Astrocyte of the cerebellum (primary cell): ENCODE data around the gene LRRC4C.

Experiments
- DNase-seq: peaks from one replicate; pipeline ENCODE4 v3.0.0-alpha.2; 2011; ENCODE audit warnings: low read depth
- H3K4me3 ChIP-seq: 2 replicates; pipeline ENCODE4 v1.5.1; 2011; ENCODE audit warnings: mild to moderate bottlenecking, low read depth, low read length, moderate library complexity
- CTCF ChIP-seq: IDR thresholded peaks from 2 replicates; pipeline ENCODE4 v1.5.1; 2012; ENCODE audit warnings: low read length, low read depth, moderate library complexity, mild to moderate bottlenecking; ENCODE audit errors: missing control alignments
- in situ Hi-C: cut with HindIII; loops from 2 replicates; pipeline ENCODE4 v1.10.0; 2017; ENCODE audit warnings: low sequenced_read_pairs

The LRRC4C gene

DNA sequence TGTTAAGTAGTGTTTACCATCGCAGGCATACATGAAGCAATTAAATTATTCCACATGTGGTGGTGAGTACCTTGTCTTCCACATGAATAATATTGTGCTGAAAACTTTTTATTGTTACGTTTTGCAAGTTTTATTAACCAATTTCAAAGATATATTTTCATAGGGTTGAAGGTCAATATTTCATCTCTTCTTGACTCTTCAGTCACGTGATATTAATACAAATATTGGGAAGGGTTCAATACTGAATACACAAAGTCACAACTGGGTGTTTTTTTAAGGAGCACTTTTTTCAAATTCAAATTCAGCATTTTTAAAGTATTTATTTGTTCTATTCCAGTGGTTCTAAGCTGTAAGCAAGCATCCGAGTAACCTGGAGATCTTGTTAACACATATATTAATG, 348.9 kb downstream of the LRRC4C start:
- TF ChIP-seq CTCF = no peak
- in situ Hi-C loops = no loop called here
- no peak for DNase-seq
- no peak overlapping the region for H3K4me3 ChIP-seq

DNA sequence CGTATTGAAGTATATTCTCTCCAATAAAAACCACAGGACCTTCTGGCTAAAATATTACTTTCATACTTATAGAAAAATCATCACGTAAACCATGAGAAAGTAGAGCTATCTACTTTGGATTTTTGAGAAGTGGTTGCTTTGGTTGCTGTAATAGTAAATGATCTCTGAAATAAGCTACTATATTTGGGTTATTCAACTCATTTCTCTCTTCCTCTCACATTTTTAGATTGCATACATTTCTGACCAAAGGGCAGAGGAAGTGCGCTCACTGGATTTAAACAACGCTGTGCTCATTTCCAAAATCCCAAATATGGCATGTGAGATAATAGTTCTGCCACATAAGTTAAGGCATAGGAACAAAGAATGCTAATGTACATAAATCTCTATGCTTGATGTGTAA, 357.0 kb downstream of the LRRC4C start:
- in situ Hi-C loops = no loop called here

GRCh38 chr11:41099654-41100053, 359.8 kb downstream of the LRRC4C start:
- H3K4me3 ChIP-seq = no peak overlapping the region
- TF ChIP-seq CTCF = no peak
- DNase-seq = no peak
- in situ Hi-C loops = no loop called here

More for the DNA sequence above, 357.0 kb downstream of the LRRC4C start:
- TF ChIP-seq CTCF = no peak
- DNase-seq = no peak
- H3K4me3 ChIP-seq = no peak overlapping the region

DNA sequence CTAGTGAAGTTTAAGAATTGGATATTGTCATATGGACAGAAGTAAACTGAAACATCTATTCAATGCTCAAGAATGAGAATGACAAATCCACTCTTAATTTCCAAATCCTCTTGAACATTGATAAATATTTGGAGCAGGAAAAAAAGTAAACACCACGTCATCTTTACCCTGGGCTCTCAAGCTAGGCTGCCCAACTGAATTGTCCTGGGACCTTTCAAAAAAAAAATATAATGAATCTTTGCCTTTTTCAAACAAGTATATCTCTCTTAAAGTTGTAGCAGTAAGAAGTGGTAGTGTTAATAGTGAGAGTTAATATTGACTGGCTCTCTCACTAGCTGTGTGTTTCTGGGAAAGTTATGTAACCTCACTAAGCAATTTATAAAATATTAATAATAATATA, 374.3 kb downstream of the LRRC4C start:
- no peak overlapping the region for H3K4me3 ChIP-seq
- in situ Hi-C loops = no loop called here
- TF ChIP-seq CTCF = no peak
- no peak for DNase-seq

DNA sequence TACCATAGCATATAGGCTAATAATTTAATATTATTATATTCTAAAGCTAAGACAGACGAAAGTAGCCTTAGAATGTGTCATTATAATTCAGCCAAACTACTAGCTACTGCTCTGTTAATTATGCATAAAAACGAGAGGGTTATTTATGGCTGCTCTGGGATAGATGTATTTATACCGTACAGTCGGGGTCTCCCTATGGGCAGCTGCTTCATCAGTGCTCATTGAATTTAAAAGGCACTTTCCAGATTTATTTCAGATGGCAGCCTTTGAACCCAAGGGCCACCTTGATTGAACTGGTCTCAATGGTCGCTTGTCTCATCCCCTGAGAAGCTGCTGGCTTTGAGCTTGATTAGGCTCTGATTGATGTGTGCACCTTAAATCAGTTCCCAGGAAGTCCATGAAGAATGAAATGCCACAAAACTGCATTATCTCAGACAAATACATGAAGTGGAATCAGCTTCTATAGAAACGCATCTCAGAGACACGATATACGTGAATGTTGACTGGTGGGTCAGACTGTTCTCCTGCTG, 377.6 kb downstream of the LRRC4C start:
- no peak for TF ChIP-seq CTCF
- no peak for DNase-seq
- in situ Hi-C loops = no loop called here
- H3K4me3 ChIP-seq = no peak overlapping the region

DNA sequence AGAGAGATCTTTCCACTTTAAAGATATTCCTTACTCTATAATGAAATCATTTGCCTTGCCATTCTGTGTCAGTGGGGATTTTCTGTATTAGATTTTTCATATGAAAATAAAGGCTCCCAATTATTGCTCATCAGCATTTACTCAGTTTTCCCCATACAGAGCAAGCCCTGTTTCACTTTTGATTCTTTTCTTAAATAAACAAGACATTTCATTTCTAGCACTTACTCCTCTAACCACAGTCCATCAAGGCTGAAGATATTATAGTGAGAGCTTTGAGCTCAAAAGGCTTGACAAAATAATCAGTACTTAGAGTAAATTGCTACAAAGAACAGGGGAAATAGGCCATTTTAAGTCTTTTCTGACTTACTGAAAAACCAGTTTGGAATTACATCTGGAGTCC, 385.1 kb downstream of the LRRC4C start:
- no peak for TF ChIP-seq CTCF
- DNase-seq = no peak
- H3K4me3 ChIP-seq = no peak overlapping the region
- in situ Hi-C loops = no loop called here

DNA sequence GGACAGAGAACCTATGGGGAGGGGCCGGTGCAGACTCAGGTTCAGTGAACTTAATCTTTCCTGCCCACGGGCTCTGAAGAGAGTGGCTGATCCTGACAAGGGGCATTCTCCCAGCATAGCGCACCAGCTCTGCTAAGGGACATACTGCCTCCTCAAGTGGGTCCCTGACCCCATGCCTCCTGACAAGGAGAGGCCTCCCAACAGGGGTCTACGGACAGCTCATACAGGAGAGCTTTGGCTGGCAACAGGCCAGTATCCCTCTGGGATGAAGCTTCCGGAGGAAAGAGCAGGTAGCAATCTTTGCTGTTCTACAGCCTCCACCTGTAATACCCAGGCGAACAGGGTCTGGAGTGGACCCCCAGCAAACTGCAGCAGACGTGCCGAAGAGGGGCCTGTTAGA, 394.0 kb downstream of the LRRC4C start:
- DNase-seq = no peak
- H3K4me3 ChIP-seq = no peak overlapping the region
- TF ChIP-seq CTCF = no peak
- in situ Hi-C loops = no loop called here
